GM12874 (cell line): ENCODE measurements around the gene WDR27.

Source experiments
- CTCF ChIP-seq: IDR thresholded peaks from 2 replicates; pipeline ENCODE4 v1.5.1; 2011; ENCODE audit warnings: low read depth, mild to moderate bottlenecking, control low read depth, low read length, moderate library complexity; ENCODE audit not compliant: insufficient read depth

The WDR27 gene

GRCh38 chr6:169689287-169689686, 12.5 kb downstream of the WDR27 start:
- no peak for TF ChIP-seq CTCF

- no peak for TF ChIP-seq CTCF
Measured at GRCh38 chr6:169685860-169686259, 16.0 kb downstream of the WDR27 start.

GRCh38 chr6:169684056-169684455, 17.8 kb downstream of the WDR27 start:
- TF ChIP-seq CTCF = no peak

- no peak for TF ChIP-seq CTCF
Measured at GRCh38 chr6:169678342-169678741, 23.5 kb downstream of the WDR27 start.

- TF ChIP-seq CTCF = no peak
Measured at GRCh38 chr6:169677096-169677495, 24.7 kb downstream of the WDR27 start.

- no peak for TF ChIP-seq CTCF
Measured at GRCh38 chr6:169675011-169675410, 26.8 kb downstream of the WDR27 start.

- no peak for TF ChIP-seq CTCF
Measured at GRCh38 chr6:169671563-169671962, 30.3 kb downstream of the WDR27 start.

GRCh38 chr6:169669889-169670288, 31.9 kb downstream of the WDR27 start:
- TF ChIP-seq CTCF = no peak
